SK-N-SH (cell line): ENCODE data around the gene PTPRK. TPM values are rescaled to one million over a fixed set of nuclear protein-coding genes. Genes with fewer than 3 reads are reported as not detected.

Experiments used
- CTCF ChIA-PET: fragments of 300-600, 350-600 bp; formaldehyde crosslinking; extraction: SDS; loops from one replicate; lab custom pipeline; 2021; lab: Yijun Ruan, JAX
- POLR2A ChIA-PET: fragments of 350-600 bp; sonication (Branson Sonifier 250); formaldehyde crosslinking; extraction: SDS; loops from one replicate; lab custom pipeline; 2020; ENCODE audit warnings: antibody characterized with exemption, inconsistent platforms; lab: Yijun Ruan, JAX
- DNase-seq: peaks from one replicate; pipeline ENCODE4 v3.0.0; 2012
- H2AFZ ChIP-seq: fragments of 200-600 bp; sonication (generic); 2 replicates; pipeline ENCODE4 v1.8.1; 2016; ENCODE audit warnings: antibody characterized with exemption, mild to moderate bottlenecking, low read depth
- H3F3A ChIP-seq: fragments of 200-600 bp; sonication (generic); replicated peaks from 2 replicates; pipeline ENCODE3; 2016; ENCODE audit warnings: antibody characterized with exemption, mild to moderate bottlenecking; ENCODE audit not compliant: insufficient read depth
- H3K27ac ChIP-seq, 2 experiments: fragments of 200-500 bp in 1 of 2; fragments of 200-600 bp in 1 of 2; sonication (Bioruptor generic) in 1 of 2; sonication (generic), shearing (Covaris generic) in 1 of 2; 2 replicates each; pipeline versions ENCODE4 v1.5.1 to v1.6.1; 2014 to 2016; ENCODE audit warnings: low read depth in 2 of 2, inconsistent platforms in 1 of 2, low read length in 1 of 2, mild to moderate bottlenecking in 1 of 2, mixed read lengths in 1 of 2
- H3K27me3 ChIP-seq: fragments of 200-600 bp; sonication (generic), shearing (Covaris generic); 2 replicates; pipeline ENCODE4 v1.6.1; 2016; ENCODE audit warnings: mixed run types; ENCODE audit not compliant: insufficient read depth
- H3K36me3 ChIP-seq, 2 experiments: fragments of 200-500 bp in 1 of 2; fragments of 200-600 bp in 1 of 2; sonication (Bioruptor generic) in 1 of 2; sonication (generic) in 1 of 2; replicated peaks in 1 of 2; 2 replicates each; pipeline versions ENCODE3 to v1.5.1; 2014 to 2016; ENCODE audit warnings: low read length in 1 of 2, mild to moderate bottlenecking in 1 of 2; ENCODE audit not compliant: insufficient read depth in 2 of 2, control insufficient read depth in 1 of 2
- H3K4me1 ChIP-seq, 2 experiments: fragments of 200-500 bp in 1 of 2; fragments of 200-600 bp in 1 of 2; sonication (Bioruptor generic) in 1 of 2; sonication (generic), shearing (Covaris generic) in 1 of 2; 2 replicates each; pipeline versions ENCODE4 v1.5.1 to v1.6.1; 2014 to 2016; ENCODE audit warnings: low read depth in 1 of 2, low read length in 1 of 2, mixed run types in 1 of 2; ENCODE audit not compliant: insufficient read depth in 2 of 2, control insufficient read depth in 1 of 2
- H3K4me2 ChIP-seq: fragments of 200-600 bp; sonication (generic), shearing (Covaris generic); 2 replicates; pipeline ENCODE4 v1.6.1; 2017; ENCODE audit warnings: mixed run types
- H3K4me3 ChIP-seq, 2 experiments: fragments of 200-500 bp in 1 of 2; fragments of 200-600 bp in 1 of 2; sonication (Bioruptor generic) in 1 of 2; sonication (generic), shearing (Covaris generic) in 1 of 2; 2 replicates each; pipeline versions ENCODE4 v1.5.1 to v1.8.1; 2014 to 2016; ENCODE audit warnings: low read depth in 2 of 2, inconsistent platforms in 1 of 2, low read length in 1 of 2, mild to moderate bottlenecking in 1 of 2, mixed read lengths in 1 of 2, moderate library complexity in 1 of 2
- H3K79me2 ChIP-seq: fragments of 200-600 bp; sonication (generic); 2 replicates; pipeline ENCODE4 v1.8.1; 2017; ENCODE audit warnings: mild to moderate bottlenecking; ENCODE audit not compliant: insufficient read depth
- H3K9ac ChIP-seq: fragments of 200-600 bp; sonication (generic); 2 replicates; pipeline ENCODE4 v1.6.1; 2017; ENCODE audit warnings: mixed run types
- H3K9me2 ChIP-seq: fragments of 200-600 bp; sonication (generic); 2 replicates; pipeline ENCODE4 v1.6.1; 2017; ENCODE audit warnings: mixed run types
- H3K9me3 ChIP-seq: fragments of 200-600 bp; sonication (generic); 2 replicates; pipeline ENCODE4 v1.6.1; 2017; ENCODE audit warnings: mixed run types, mild to moderate bottlenecking, moderate library complexity
- H4K20me1 ChIP-seq: fragments of 200-600 bp; sonication (generic); 2 replicates; pipeline ENCODE4 v1.6.1; 2017; ENCODE audit warnings: mild to moderate bottlenecking, mixed run types; ENCODE audit not compliant: insufficient read depth
- CTCF ChIP-seq: fragments of 200-600 bp; sonication (generic); IDR thresholded peaks from 2 replicates; pipeline ENCODE4 v1.6.1; 2017; ENCODE audit warnings: antibody characterized with exemption, mild to moderate bottlenecking, moderate library complexity
- ELF1 ChIP-seq: IDR thresholded peaks from 2 replicates; pipeline ENCODE4 v1.4.0; 2012
- EP300 ChIP-seq, 2 experiments: IDR thresholded peaks; 2 replicates each; pipeline versions ENCODE4 v1.4.0 to v1.6.1; 2012; ENCODE audit warnings: borderline replicate concordance in 1 of 2, low read depth in 1 of 2, low read length in 1 of 2
- EZH2phosphoT487 ChIP-seq: fragments of 200-600 bp; sonication (generic); IDR thresholded peaks from 2 replicates; pipeline ENCODE4 v1.6.1; 2017; ENCODE audit warnings: low read depth, mixed run types, mild to moderate bottlenecking, antibody characterized with exemption, moderate library complexity, borderline replicate concordance
- GATA2 ChIP-seq: sonication (generic); formaldehyde crosslinking; IDR thresholded peaks from 2 replicates; pipeline ENCODE4 v1.5.0; 2020; ENCODE audit warnings: mild to moderate bottlenecking, missing genetic modification reagents
- IRF3 ChIP-seq: fragments of 150-350 bp; IDR thresholded peaks from 2 replicates; pipeline ENCODE4 v1.6.1; 2016; ENCODE audit warnings: mild to moderate bottlenecking, low read depth, low read length
- MEF2A ChIP-seq: IDR thresholded peaks from 2 replicates; pipeline ENCODE4 v1.4.0; 2012; ENCODE audit warnings: low read depth, borderline replicate concordance
- NRF1 ChIP-seq: IDR thresholded peaks from 2 replicates; pipeline ENCODE4 v1.6.1; 2012; ENCODE audit warnings: low read depth, mild to moderate bottlenecking, low read length
- PBX3 ChIP-seq: IDR thresholded peaks from 2 replicates; pipeline ENCODE4; 2012
- RXRA ChIP-seq: IDR thresholded peaks from 2 replicates; pipeline ENCODE4 v1.4.0; 2012; ENCODE audit warnings: low read depth, mild to moderate bottlenecking, borderline replicate concordance
- SIN3A ChIP-seq: IDR thresholded peaks from 2 replicates; pipeline ENCODE4 v1.6.1; 2012; ENCODE audit warnings: low read depth, mild to moderate bottlenecking, low read length, moderate library complexity, borderline replicate concordance
- TAF1 ChIP-seq: IDR thresholded peaks from 2 replicates; pipeline ENCODE4 v1.6.1; 2012; ENCODE audit warnings: low read depth, mild to moderate bottlenecking, low read length, moderate library complexity, borderline replicate concordance
- TCF12 ChIP-seq: IDR thresholded peaks from 2 replicates; pipeline ENCODE4 v1.4.0; 2012
- TEAD4 ChIP-seq: IDR thresholded peaks from 2 replicates; pipeline ENCODE4 v1.4.0; 2012; ENCODE audit warnings: mild to moderate bottlenecking, borderline replicate concordance; ENCODE audit not compliant: insufficient read depth
- USF1 ChIP-seq: IDR thresholded peaks from 2 replicates; pipeline ENCODE4 v1.4.0; 2012; ENCODE audit warnings: low read depth, borderline replicate concordance
- YY1 ChIP-seq: IDR thresholded peaks from 2 replicates; pipeline ENCODE4 v1.4.0; 2012; ENCODE audit warnings: low read depth, mild to moderate bottlenecking
- ZBTB33 ChIP-seq: IDR thresholded peaks from 2 replicates; pipeline ENCODE4 v1.4.0; 2012; ENCODE audit warnings: low read depth, borderline replicate concordance
- WGBS: methylation state at CpG from one replicate; pipeline ENCODE4 v1.1.6; 2017; ENCODE audit warnings: low lambda C conversion rate; 5-methylcytosine and 5-hydroxymethylcytosine counted together
- polyA plus RNA-seq, 3 experiments: library from polyadenylated mRNA; depleted of rRNA; stranded (reverse); fragments of >200 nt; gene quantifications; 2 replicates each; pipeline ENCODE4 v1.2.3, GENCODE V29; 2012

The PTPRK gene
- polyA plus RNA-seq, 1 of the 3 experiments (the other 2 are of a cell fraction) = 9.5 TPM

- no peaks in the 10 kb centered on the region for H3K27me3 ChIP-seq
- H3K4me3 ChIP-seq = no peak overlapping the region
- CTCF ChIA-PET = no interaction called here
- POLR2A ChIA-PET = no interaction called here
- H3K4me1 ChIP-seq = peaks cover 0 to 23% of the 10 kb centered on the region in 2 experiments; a peak in 1 of 4 replicates
- H3K79me2 ChIP-seq = no peaks in the 10 kb centered on the region
- H3K9me3 ChIP-seq = no peaks in the 10 kb centered on the region
- H3F3A ChIP-seq = peaks cover 5% of the 10 kb centered on the region
- no peak overlapping the region for H3K4me2 ChIP-seq
- TF ChIP-seq PBX3 (0 out of 2 replicates have a peak, but pooled peaks have one; percentile 3), MEF2A (no peak), EP300 (IDR thresholded peaks at IDR 0.05; ENCODE audit: borderline replicate concordance in 1 of 2, low read depth in 1 of 2, low read length in 1 of 2) (no peak)
- no peak overlapping the region for H2AFZ ChIP-seq
- H3K9ac ChIP-seq = no peak overlapping the region
- no peak for DNase-seq
- H3K9me2 ChIP-seq = no peaks in the 10 kb centered on the region
- whole genome bisulfite sequencing = 95% methylated on average over 2 of the region's 2 CpGs
- H3K36me3 ChIP-seq = no peaks in the 10 kb centered on the region
- no peak overlapping the region for H3K27ac ChIP-seq
- no peaks in the 10 kb centered on the region for H4K20me1 ChIP-seq
These were observed 313.6 kb downstream of the PTPRK start for GRCh38 chr6:128206610-128207426.

GRCh38 chr6:128204616-128205015 is 315.8 kb downstream of the PTPRK start:
- 96% methylated on average over 3 of the region's 3 CpGs for WGBS
- Histone ChIP-seq H3K79me2 (no peaks in the 10 kb centered on the region), H3K27me3 (no peaks in the 10 kb centered on the region), H3K9me3 (no peaks in the 10 kb centered on the region), H4K20me1 (no peaks in the 10 kb centered on the region), H3K4me3 (no peak overlapping the region), H3K4me2 (no peak overlapping the region), H3F3A (peaks cover 3% of the 10 kb centered on the region), H3K9ac (no peak overlapping the region), H3K4me1 (peaks cover 0 to 23% of the 10 kb centered on the region in 2 experiments; a peak in 1 of 4 replicates), H2AFZ (no peak overlapping the region), H3K9me2 (no peaks in the 10 kb centered on the region), H3K27ac (no peak overlapping the region), H3K36me3 (no peaks in the 10 kb centered on the region)
- POLR2A ChIA-PET = no interaction called here
- DNase-seq = no peak
- CTCF ChIA-PET = no interaction called here
- TF ChIP-seq USF1 (no peak), CTCF (no peak), SIN3A (no peak), ZBTB33 (no peak), PBX3 (no peak), TAF1 (no peak), GATA2 (CRISPR knock-in tag) (no peak), IRF3 (no peak), EP300 (IDR thresholded peaks at IDR 0.05; ENCODE audit: borderline replicate concordance in 1 of 2, low read depth in 1 of 2, low read length in 1 of 2) (no peak), YY1 (no peak), RXRA (no peak), TCF12 (no peak), NRF1 (no peak), EZH2phosphoT487 (no peak), TEAD4 (no peak), MEF2A (no peak), ELF1 (no peak)
